Activated naive CD8-positive, alpha-beta T cell treated with anti-CD3 and anti-CD28 coated beads, Interleukin-2, amount 50 U/mL, for 24 hours (primary cell): ENCODE data around the gene SOD3.

Experiments
- ATAC-seq: fragments of 150-1000 bp; cut with Tn5 transposase; one replicate; pipeline ENCODE4 v1.10.0; 2021
- DNase-seq: peaks from one replicate; pipeline ENCODE4 v3.0.0; 2021
- H3K27ac Mint-ChIP-seq: one replicate; pipeline ENCODE4 v1.8.0; 2021; ENCODE audit warnings: mild to moderate bottlenecking, mixed read lengths
- H3K27me3 Mint-ChIP-seq: one replicate; pipeline ENCODE4 v1.8.0; 2021; ENCODE audit warnings: mixed read lengths
- H3K36me3 Mint-ChIP-seq: one replicate; pipeline ENCODE4 v1.8.0; 2021; ENCODE audit warnings: low read depth, mixed read lengths
- H3K4me1 Mint-ChIP-seq: one replicate; pipeline ENCODE4 v1.8.0; 2021; ENCODE audit warnings: mixed read lengths
- H3K4me3 Mint-ChIP-seq: one replicate; pipeline ENCODE4 v1.8.0; 2021; ENCODE audit warnings: mild to moderate bottlenecking, moderate library complexity, mixed read lengths
- H3K9me3 Mint-ChIP-seq: one replicate; pipeline ENCODE4 v1.8.0; 2021; ENCODE audit warnings: mixed read lengths

Gene SOD3

DNA sequence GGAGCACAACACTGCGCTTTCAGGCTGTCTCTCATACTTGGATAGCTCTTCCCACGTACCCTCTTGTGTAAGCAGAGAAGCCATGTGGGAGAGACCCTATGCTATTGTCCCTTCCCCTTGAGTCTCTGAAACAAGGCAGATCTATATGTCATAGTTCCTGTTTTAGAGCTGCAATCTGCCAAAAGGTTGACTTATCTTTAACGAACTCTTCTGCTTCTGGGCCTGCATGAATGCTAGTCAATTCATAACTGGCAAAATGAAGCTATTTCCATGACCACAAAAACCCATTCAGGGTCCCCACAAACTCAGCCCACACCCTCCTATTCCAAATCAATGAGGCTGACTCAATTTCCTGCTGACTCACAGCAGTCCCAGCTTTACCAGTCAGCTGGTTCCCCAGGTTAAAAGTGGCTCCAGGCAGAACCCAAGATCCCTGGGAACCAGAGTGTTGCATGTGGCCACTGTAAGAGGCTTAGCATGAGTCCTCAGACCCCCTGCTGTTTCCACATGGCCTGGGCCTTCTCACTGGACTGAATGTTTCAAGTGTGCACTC lies 25.3 kb upstream of the SOD3 start:
- ATAC-seq (peak; percentile 61), DNase-seq (no peak)
- Mint-ChIP-seq H3K9me3 (no peaks in the 10 kb centered on the region), H3K36me3 (no peaks in the 10 kb centered on the region), H3K4me3 (no peak overlapping the region), H3K27ac (no peak overlapping the region), H3K27me3 (no peaks in the 10 kb centered on the region), H3K4me1 (peaks cover 11% of the 10 kb centered on the region)

DNA sequence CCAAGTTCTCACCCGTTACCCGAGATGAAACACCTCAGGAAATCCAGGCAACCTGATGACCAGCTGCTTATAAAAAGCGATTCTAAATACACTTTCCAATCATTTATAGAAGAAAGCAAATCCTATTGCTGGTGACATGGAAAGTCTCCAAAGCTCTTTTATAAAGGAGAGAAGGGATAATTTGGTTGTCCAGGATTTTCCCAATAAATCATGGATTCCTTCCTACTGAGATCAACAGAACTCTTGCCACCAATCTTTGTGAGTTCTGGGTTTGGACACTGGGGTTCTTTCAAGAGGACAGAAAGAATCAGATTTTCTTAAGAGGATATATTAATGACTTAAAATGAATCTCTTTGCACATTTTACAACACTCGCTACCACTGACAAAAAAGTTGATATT lies 24.7 kb upstream of the SOD3 start:
- Mint-ChIP-seq H3K36me3 (no peaks in the 10 kb centered on the region), H3K27me3 (no peaks in the 10 kb centered on the region), H3K4me1 (peaks cover 11% of the 10 kb centered on the region), H3K4me3 (no peak overlapping the region), H3K27ac (no peak overlapping the region), H3K9me3 (no peaks in the 10 kb centered on the region)
- DNase-seq (no peak), ATAC-seq (no peak)

DNA sequence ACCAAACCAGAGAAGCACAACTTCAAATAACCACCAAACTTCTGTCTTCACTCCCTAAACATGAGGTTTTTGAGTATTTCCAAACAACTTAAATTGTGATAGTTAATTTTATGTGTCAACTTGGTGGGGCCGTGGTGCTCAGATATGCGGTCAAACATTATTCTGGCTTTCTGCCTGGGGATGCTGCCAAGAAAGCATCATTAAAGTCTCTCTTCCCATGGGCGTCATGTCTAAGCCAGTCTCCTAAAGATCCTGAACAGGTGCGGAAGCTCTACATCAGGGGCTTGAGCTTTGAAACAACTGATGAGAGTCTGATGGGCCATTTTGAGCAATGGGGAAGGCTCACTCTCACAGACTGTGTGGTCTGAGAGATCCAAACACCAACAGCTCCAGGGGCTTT lies 24.1 kb upstream of the SOD3 start:
- ATAC-seq (no peak), DNase-seq (no peak)
- no peaks in the 10 kb centered on the region for H3K36me3 Mint-ChIP-seq
- H3K4me1 Mint-ChIP-seq, result peaks cover 11% of the 10 kb centered on the region
- H3K27me3 Mint-ChIP-seq, result no peaks in the 10 kb centered on the region
- no peak overlapping the region for H3K27ac Mint-ChIP-seq
- no peaks in the 10 kb centered on the region for H3K9me3 Mint-ChIP-seq
- no peak overlapping the region for H3K4me3 Mint-ChIP-seq

DNA sequence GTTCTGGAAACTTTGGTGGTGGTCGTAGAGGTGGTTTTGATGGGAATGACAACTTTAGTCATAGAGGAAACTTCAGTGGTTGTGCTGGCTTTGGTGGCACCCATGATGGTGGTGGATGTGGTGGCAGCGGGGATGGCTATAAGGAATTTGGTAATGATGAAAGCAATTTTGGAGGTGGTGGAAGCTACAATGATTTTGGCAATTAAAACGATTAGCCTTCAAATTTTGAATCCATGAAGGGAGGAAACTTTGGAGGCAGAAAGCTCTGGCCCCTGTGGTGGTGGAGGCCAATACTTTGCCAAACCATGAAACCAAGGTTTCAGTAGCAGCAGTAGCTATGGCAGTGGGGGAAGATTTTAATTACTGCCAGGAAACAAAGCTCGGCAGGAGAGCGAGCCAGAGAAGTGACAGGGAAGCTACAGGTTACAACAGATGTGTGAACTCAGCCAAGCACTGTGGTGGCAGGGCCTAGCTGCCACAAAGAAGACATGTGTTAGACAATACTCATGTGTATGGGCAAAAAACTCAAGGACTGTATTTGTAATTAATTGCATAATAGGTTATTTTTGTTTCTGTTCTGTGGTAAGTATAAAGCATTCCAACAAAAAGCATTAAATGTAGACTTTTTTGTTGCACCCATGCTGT lies 23.2 kb upstream of the SOD3 start:
- H3K4me1 Mint-ChIP-seq, result peaks cover 11% of the 10 kb centered on the region
- H3K36me3 Mint-ChIP-seq, result no peaks in the 10 kb centered on the region
- H3K27me3 Mint-ChIP-seq, result no peaks in the 10 kb centered on the region
- ATAC-seq (no peak), DNase-seq (no peak)
- H3K9me3 Mint-ChIP-seq, result no peaks in the 10 kb centered on the region
- H3K27ac Mint-ChIP-seq, result no peak overlapping the region
- H3K4me3 Mint-ChIP-seq, result no peak overlapping the region

DNA sequence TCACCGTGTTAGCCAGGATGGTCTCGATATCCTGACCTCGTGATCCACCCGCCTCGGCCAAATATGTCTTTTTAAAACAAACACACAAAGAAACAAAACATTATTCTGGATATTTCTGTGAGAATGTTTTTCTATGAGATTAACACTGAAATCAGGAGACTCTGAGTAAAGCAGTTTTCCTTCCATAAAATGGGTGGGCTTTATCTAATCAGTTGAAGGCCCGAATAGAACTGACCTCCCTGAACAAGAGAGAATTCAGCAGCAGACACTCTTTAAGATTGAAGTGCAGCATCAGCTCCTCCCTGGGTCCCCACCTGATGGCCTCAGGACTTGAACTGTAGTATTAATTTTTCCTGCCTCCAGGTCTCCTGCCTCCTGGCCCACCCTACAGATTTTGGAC lies 22.4 kb upstream of the SOD3 start:
- Mint-ChIP-seq H3K27me3 (no peaks in the 10 kb centered on the region), H3K4me1 (peaks cover 11% of the 10 kb centered on the region), H3K4me3 (no peak overlapping the region), H3K36me3 (no peaks in the 10 kb centered on the region), H3K27ac (no peak overlapping the region), H3K9me3 (no peaks in the 10 kb centered on the region)
- no peak for ATAC-seq
- DNase-seq, result no peak

DNA sequence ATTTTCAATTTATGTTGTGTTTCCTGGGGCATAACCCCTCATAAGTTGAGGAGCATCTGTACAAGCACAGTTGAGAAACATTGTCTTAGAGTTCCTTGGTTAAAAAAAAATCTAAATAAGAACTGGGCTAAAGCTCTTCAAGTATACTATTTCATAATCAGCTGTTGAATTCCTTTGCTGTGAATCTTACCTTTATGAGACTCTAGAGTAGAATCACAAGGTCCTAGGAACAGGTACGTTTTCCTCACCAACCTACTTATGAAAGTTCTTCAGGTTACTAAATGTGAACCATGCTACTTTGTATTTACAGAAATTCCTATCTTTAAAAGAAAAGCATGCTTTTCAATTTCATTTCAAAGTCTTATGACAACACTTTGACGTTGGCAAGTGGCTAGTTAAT lies 20.9 kb upstream of the SOD3 start:
- no peaks in the 10 kb centered on the region for H3K36me3 Mint-ChIP-seq
- H3K27me3 Mint-ChIP-seq, result no peaks in the 10 kb centered on the region
- peaks cover 11% of the 10 kb centered on the region for H3K4me1 Mint-ChIP-seq
- DNase-seq (no peak), ATAC-seq (no peak)
- H3K27ac Mint-ChIP-seq, result no peak overlapping the region
- no peaks in the 10 kb centered on the region for H3K9me3 Mint-ChIP-seq
- no peak overlapping the region for H3K4me3 Mint-ChIP-seq

DNA sequence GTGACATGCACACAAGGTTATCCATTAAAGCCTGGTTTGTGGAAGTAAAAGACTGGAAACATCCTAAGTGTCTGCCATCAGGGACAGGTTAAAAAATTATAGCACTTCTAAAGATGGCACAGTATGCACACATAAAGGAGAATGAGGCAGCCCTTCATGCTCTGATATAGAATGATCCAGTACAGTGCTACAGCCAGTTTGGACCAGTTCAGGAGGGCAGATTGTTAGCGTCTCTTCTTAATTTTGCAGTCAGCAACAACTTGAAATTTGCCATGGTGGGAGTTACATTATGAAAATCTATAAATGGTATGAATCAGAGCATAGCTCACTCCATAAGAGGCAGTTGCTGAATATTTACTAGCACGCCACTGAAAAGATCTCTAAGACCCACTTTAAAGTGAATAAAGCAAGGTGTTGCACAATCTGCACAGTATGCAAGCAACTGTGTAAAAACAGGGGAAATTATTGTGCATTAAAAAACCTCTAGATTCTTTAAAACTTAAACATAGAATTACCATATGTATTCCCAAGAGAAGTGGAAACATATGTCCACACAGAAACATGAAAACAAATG lies 20.3 kb upstream of the SOD3 start:
- Mint-ChIP-seq H3K4me3 (no peak overlapping the region), H3K27me3 (no peaks in the 10 kb centered on the region), H3K36me3 (no peaks in the 10 kb centered on the region), H3K9me3 (no peaks in the 10 kb centered on the region), H3K4me1 (peaks cover 4% of the 10 kb centered on the region), H3K27ac (no peak overlapping the region)
- ATAC-seq, result no peak
- DNase-seq, result no peak

DNA sequence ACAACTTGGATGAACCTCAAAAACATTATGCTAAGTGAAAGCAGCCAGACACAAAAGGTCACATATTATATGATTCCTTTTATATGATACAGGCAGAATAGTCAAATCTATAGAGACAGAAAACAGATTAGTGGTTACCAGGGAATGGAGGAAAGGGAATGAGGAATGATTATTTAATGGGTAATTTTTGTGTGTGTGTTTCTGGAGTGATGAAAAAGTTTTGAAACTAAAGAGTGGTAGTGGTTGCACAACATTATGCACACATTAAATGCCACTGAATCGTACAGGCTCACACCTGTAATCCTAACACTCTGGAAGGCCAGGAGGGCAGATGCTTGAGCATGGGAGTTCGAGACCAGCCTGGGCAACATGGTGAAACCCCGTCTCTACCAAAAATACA lies 19.6 kb upstream of the SOD3 start:
- Mint-ChIP-seq H3K27ac (no peak overlapping the region), H3K4me3 (no peak overlapping the region), H3K36me3 (no peaks in the 10 kb centered on the region), H3K27me3 (no peaks in the 10 kb centered on the region), H3K4me1 (no peaks in the 10 kb centered on the region), H3K9me3 (no peaks in the 10 kb centered on the region)
- ATAC-seq (no peak), DNase-seq (no peak)

DNA sequence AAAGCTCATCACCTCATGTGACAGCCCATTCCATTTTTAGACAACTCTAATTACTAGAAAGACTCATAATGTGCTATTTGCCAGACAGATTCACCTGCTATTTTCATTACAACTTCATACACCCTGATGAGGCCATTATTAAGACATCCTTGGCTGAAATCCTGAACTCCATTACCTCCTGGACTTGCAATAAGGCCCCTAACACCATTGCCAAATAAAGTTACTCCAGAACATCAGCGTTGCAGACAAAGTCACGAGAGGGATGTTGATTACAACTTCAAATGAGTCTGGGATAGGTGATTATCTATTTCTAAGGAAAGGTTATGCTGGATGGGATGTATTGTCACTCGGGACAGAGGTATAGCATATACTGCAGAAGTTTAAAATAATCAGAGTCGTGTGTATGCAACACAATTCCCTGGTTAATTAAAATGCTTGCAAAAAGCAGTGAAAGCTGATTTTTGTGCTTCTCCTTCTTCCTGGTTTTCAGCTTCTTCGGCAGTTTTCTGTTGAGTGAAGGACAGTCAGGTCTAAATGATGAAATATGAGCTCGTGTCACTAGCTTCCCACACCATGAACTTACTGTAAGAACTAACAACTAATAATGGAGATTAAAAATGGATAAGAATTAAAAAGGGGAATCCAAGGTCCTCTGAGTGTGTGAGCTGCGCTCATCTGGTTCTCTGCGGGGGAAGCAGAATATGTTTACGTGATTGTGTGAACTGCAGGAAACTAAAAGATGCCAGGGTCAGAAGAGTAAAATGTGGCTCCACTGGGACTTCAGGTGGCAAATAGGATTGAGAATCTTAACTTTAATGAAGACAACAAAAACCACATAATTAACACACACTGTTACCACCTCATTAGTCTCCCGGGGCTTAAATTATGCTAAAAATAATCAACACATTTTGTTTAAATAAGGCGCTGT lies 17.6 kb upstream of the SOD3 start:
- H3K4me3 Mint-ChIP-seq, result no peak overlapping the region
- H3K9me3 Mint-ChIP-seq, result no peaks in the 10 kb centered on the region
- DNase-seq (no peak), ATAC-seq (no peak)
- no peaks in the 10 kb centered on the region for H3K4me1 Mint-ChIP-seq
- H3K36me3 Mint-ChIP-seq, result no peaks in the 10 kb centered on the region
- H3K27ac Mint-ChIP-seq, result no peak overlapping the region
- H3K27me3 Mint-ChIP-seq, result no peaks in the 10 kb centered on the region

DNA sequence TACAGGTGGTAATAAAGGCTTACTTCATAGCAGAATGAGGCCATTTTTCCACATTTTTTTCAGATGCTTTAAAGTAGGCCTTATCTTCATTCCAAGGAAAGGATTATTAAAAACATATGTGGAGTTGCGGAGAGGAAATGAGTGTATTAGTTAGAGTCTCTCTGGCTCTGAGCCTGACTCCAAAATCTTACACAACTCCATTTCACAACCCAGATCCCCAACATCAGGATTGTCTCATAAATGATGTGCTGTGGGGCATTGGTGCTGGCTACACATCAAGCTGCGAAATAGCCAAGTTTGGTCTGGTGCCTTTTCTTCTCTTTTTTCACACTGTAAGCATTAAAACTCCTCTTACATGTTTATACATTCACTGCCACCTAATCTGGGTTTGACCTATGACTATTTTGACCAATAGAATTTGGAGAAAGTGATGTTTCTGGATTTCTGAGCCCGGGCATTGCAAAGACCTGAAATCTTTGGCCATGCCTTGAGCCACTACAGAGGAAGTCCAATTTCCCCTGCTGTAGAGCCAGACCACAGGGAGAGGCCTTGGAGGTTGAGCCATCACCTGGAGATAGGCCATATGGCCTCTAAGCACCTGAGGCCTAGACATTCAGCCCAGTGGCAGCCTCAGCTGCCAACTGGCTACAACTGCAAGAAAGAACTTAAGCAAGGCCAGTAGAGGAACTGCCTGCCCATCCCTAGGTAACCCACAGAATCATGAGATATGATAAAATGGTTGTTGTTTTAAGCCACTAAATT lies 16.7 kb upstream of the SOD3 start:
- Mint-ChIP-seq H3K9me3 (peaks cover 3% of the 10 kb centered on the region), H3K36me3 (no peaks in the 10 kb centered on the region), H3K4me3 (no peak overlapping the region), H3K27ac (no peak overlapping the region), H3K4me1 (no peaks in the 10 kb centered on the region), H3K27me3 (peaks cover 3% of the 10 kb centered on the region)
- DNase-seq (no peak), ATAC-seq (no peak)

DNA sequence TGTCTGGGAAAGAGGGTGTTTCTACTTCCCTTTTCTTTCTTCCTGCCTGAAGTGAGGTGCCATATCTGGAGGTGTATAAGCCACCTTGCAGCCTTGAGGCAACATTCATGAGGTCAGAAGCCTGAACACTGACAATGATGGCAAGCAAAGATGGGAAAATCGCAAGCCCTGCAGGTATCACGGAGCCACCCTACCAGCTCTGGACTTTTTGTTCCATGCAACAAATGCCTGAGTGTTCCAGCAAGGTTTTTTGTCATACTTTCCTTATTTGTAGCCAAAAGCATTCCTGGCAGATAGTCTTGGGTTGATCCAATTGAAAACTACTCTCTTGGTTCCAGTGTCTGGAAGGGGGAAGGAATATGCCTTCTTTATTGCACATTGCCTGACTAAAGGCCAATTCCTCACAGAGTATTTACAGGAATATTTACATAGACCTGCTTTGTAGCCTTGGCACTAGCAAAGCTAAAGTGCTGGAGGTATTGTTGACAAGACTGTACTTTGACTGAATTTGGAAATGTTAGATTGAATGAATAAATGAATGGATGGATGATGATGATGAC lies 14.4 kb upstream of the SOD3 start:
- peaks cover 3% of the 10 kb centered on the region for H3K27me3 Mint-ChIP-seq
- DNase-seq, result no peak
- no peak overlapping the region for H3K4me3 Mint-ChIP-seq
- no peaks in the 10 kb centered on the region for H3K36me3 Mint-ChIP-seq
- no peak for ATAC-seq
- peaks cover 4% of the 10 kb centered on the region for H3K9me3 Mint-ChIP-seq
- no peak overlapping the region for H3K27ac Mint-ChIP-seq
- H3K4me1 Mint-ChIP-seq, result no peaks in the 10 kb centered on the region

DNA sequence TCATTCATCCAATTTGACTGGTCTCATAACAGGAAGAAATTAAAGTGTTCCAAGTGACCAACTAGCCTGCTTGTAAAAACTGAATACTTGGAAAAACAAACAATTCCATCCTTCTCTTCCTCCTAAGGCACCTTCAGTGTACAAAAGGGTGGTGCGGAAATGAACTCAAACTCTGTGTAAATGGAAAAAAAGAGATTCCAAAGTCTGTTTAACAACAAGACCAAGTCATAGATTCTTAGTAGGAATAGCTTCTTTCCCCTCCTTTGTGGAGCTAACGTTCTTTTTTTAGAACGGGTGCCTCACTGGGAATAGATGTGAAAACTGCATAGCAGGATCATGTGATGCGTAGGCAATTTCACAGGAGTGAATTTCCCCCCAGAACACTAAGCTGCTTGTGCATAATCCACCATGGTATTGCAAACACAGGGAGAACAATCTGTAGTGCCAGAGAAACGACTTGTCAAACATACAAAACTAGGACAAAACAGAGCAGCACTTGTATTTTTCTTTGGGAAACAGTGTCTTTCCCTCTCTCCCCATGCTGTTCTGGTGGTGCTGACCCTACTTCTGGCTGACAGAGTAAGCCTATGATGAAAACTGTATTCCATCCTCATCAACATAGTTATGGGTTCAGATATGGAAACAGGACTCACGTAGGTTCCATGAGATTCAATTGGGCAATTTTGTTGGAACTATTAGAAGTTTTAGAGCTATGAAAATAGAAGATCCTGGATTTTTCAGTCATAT lies 13.2 kb upstream of the SOD3 start:
- no peak for ATAC-seq

DNA sequence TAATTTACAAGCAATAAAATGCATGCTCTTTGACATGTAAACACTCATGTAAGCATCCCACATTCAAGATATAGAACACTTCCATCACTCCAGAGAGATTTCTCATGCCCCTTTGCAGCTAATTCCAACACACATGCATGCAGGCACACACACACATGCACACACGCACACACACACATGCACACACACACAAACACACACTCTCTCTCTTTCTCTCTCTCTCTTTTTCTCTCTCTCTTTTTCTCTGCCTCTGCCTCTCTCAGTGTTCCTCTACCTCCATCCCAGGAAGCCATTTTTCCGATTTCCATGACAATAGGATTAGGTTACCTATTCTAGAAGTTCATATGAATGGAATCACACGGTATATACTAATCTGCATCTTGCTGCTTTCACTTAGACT lies 11.9 kb upstream of the SOD3 start:
- no peak for DNase-seq
- H3K4me1 Mint-ChIP-seq, result no peaks in the 10 kb centered on the region
- no peaks in the 10 kb centered on the region for H3K36me3 Mint-ChIP-seq
- no peak for ATAC-seq
- no peak overlapping the region for H3K27ac Mint-ChIP-seq
- H3K27me3 Mint-ChIP-seq, result peaks cover 3% of the 10 kb centered on the region
- no peak overlapping the region for H3K4me3 Mint-ChIP-seq
- H3K9me3 Mint-ChIP-seq, result peaks cover 9% of the 10 kb centered on the region

More for the DNA sequence above, 13.2 kb upstream of the SOD3 start:
- DNase-seq, result no peak
- Mint-ChIP-seq H3K4me3 (no peak overlapping the region), H3K36me3 (no peaks in the 10 kb centered on the region), H3K9me3 (peaks cover 4% of the 10 kb centered on the region), H3K4me1 (no peaks in the 10 kb centered on the region), H3K27ac (no peak overlapping the region), H3K27me3 (peaks cover 3% of the 10 kb centered on the region)
